HG03432 (cell line): ENCODE data around the gene C3AR1.
"Not testable (repeated sequence)": the region's sequence is repeated elsewhere in the genome, so short reads cannot be mapped to it uniquely, and the experiment has no call there.

Experiments used
- ATAC-seq: cut with Tn5 transposase; IDR thresholded peaks from one replicate; pipeline ENCODE4 v1.9.1; 2021; ENCODE audit warnings: mild to moderate bottlenecking, moderate library complexity; ENCODE audit not compliant: unreplicated experiment

Gene C3AR1

DNA sequence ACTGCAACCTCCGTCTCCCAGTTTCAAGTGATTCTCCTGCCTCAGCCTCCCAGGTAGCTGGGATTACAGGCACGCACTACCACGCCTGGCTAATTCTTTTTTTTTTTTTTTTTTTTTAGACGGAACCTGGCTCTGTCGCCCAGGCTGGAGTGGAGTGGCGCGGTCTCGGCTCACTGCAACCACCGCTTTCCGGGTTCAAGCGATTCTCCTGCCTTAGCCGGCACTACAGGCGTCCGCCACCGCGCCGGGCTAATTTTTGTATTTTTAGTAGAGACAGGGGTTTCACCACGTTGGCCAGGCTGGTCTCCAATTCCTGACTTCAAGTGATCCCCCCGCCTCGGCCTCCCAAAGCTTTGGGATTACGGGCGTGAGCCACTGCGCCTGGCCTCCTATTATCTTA is 35.1 kb downstream of the C3AR1 start:
- ATAC-seq, result not testable (repeated sequence)

GRCh38 chr12:8030189-8030588 is 36.0 kb downstream of the C3AR1 start:
- no peak for ATAC-seq

DNA sequence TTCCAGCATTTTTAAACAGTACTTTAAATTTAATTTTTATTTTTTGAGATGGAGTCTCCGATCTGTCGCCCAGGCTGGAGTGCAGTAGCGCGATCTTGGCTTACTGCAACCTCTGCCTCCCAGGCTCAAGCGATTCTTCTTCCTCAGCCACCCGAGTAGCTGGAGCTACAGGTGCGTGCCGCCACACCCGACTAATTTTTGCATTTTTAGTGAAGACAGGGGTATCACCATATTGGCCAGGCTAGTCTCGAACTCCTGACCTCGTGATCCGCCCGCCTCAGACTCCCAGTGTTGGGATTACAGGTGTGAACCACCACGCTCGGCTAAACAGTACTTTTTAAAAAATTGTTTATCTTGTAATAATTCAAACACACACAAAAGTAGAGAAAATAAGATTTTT is 37.9 kb downstream of the C3AR1 start:
- ATAC-seq, result no peak

GRCh38 chr12:8027856-8028255 is 38.3 kb downstream of the C3AR1 start:
- ATAC-seq, result no peak

DNA sequence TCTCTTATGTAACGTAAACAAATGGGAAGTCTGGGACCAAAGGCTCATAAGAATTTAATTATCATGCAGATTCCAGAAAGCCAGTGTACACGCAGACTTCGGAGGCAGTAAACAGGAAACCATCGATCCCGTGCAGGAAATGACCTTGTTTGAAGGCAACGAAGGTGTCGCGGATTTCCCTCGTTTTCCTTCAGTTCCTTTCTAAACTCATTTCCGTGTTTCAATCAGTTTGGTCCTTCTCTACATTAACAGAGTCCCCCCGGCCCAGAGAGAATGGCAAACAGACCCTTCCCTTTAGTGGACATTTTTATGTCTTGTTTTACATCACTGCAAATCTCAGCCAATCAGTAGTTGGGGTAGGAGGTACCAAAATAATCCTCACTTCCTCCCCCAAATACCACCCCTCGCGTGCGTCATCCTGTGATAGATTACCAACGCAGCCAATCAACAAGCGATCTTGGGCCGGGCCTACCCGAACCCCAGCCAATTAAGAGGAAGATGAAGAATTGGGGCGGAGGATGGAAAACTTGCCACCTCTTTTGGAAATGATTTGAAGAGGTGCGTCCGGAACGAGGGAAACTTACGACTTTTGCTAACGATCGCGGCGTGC is 39.8 kb downstream of the C3AR1 start:
- peak; percentile 96 for ATAC-seq

DNA sequence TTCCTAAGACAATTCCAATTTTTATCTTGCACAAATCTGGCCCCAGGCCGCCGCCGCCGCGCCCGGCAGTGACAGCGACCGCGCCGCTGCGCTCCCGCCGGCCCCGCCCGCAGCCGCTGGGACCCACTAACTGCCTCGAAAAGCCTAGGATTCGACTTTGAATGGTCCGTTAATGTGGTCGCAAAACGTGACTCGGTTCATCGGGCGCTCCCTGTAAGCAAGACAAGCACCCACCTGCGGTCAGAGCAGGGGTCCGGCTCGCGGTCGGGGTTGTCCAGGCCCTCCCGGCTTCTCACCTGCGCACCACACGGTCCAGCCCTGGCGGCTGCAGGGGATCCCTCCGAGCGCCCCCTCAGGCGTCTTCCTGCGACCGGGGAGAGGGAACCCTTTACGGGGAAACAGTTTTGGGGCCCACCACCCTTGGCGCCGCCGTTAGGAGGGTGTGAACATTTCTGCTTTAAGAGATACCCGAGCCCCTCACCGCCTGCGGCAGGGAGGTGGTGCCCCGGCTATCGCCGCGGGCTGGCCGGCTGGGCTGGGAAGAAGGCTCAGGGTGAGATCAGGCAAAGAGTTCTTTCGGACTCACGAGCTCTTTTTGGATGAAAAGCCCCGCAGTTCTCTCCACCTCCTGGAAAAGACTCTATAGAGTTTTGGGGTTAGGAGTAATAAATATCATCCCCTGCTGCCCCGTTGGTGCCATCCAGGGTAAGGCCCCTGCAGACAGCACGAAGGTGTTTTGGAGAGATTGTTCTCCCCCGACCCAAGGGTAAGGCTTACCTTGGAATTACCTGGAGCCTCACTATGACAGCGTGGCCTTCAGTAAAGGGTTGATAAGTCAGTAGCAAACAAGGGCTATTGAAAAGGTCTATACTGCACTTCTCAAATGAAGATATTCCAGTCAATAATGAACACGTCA is 47.2 kb downstream of the C3AR1 start:
- no peak for ATAC-seq

GRCh38 chr12:8018213-8018612 is 47.9 kb downstream of the C3AR1 start:
- ATAC-seq, result not testable (repeated sequence)

- no peak for ATAC-seq
These were observed 51.3 kb downstream of the C3AR1 start for GRCh38 chr12:8014836-8015235.

DNA sequence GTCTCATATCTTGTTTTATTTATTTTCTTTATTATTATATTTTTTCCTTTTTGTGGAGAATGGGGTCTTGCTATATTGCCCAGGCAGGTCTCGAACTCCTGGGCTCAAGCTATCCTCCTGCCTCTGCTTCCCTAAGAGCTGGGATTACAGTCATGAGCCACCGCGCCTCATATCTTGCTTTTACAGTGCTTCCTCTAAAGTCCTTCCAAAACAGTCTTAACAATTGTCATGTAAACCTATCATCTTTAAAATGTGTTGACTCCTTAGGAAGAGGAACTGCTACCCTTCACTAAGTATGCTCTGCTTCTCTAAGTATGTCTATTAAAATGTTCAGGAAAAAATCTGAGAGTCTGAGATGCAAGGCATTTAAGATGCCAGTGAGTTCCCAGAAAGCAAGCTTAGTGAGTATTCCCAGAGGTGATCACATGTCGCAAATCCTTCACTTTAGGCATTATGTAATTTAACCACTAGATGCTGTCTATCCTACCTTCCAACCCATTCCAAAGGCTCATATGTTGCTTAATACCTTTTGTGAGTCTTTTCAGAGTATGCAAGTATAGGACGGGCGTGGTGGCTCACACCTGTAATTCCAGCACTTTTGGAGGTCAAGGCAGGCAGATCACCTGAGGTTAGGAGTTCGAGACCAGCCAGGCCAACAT is 53.4 kb downstream of the C3AR1 start:
- no peak for ATAC-seq

DNA sequence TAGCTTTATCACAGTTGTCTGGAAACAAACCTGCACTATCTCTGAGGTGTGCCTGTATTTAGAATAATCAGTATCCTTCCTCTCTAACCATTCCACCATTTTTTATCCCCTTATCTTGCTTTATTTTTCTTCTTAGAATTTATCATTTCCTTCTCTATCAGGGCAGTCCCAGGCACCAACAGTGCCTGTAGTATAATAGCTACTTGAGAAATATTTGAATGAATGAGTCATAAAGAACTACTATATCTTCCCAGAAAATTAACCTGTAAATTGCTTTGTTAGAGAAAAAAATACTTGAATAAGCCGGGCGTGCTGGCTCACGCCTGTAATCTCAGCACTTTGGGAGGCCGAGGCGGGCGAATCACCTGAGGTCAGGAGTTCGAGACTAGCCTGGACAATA is 54.8 kb downstream of the C3AR1 start:
- no peak for ATAC-seq
